HG03039 (cell line): ENCODE results near the gene GPD1.
"Not testable (repeated sequence)": the region's sequence is repeated elsewhere in the genome, so short reads cannot be mapped to it uniquely, and the experiment has no call there.

Experiments
- ATAC-seq: cut with Tn5 transposase; IDR thresholded peaks from one replicate; pipeline ENCODE4 v1.9.1; 2021; ENCODE audit warnings: mild to moderate bottlenecking, moderate library complexity; ENCODE audit not compliant: unreplicated experiment

Gene GPD1

GRCh38 chr12:50120521-50120920 is 16.7 kb downstream of the GPD1 start:
- no peak for ATAC-seq

- ATAC-seq: no peak
These were observed 17.1 kb downstream of the GPD1 start for GRCh38 chr12:50120953-50121352.

- no peak for ATAC-seq
These were observed 17.8 kb downstream of the GPD1 start for GRCh38 chr12:50121641-50122040.

GRCh38 chr12:50123203-50123602 is 19.4 kb downstream of the GPD1 start:
- ATAC-seq: no peak

- no peak for ATAC-seq
These were observed 23.7 kb downstream of the GPD1 start for GRCh38 chr12:50127546-50127945.

GRCh38 chr12:50129290-50129689 is 25.5 kb downstream of the GPD1 start:
- no peak for ATAC-seq

GRCh38 chr12:50132505-50133135 is 28.8 kb downstream of the GPD1 start:
- ATAC-seq: no peak

- ATAC-seq: no peak
These were observed 39.2 kb downstream of the GPD1 start for GRCh38 chr12:50142993-50143392.

- ATAC-seq: no peak
These were observed 41.6 kb downstream of the GPD1 start for GRCh38 chr12:50145439-50145838.

GRCh38 chr12:50147281-50147680 is 43.5 kb downstream of the GPD1 start:
- no peak for ATAC-seq

GRCh38 chr12:50148011-50148410 is 44.2 kb downstream of the GPD1 start:
- ATAC-seq: not testable (repeated sequence)

GRCh38 chr12:50149311-50149710 is 45.5 kb downstream of the GPD1 start:
- no peak for ATAC-seq

GRCh38 chr12:50151047-50151687 is 47.4 kb downstream of the GPD1 start:
- ATAC-seq: no peak

- ATAC-seq: not testable (repeated sequence)
These were observed 51.1 kb downstream of the GPD1 start for GRCh38 chr12:50154947-50155346.

GRCh38 chr12:50156641-50157040 is 52.8 kb downstream of the GPD1 start:
- no peak for ATAC-seq

GRCh38 chr12:50157259-50157658 is 53.5 kb downstream of the GPD1 start:
- ATAC-seq: no peak

GRCh38 chr12:50160643-50161042 is 56.8 kb downstream of the GPD1 start:
- no peak for ATAC-seq
